Stomach smooth muscle (tissue), 2 donors: Measurements from ENCODE around the gene PBX1.

Experiments used
- H3K27ac ChIP-seq: one replicate; pipeline ENCODE4 v1.7.0; 2013; ENCODE audit warnings: mild to moderate bottlenecking, low read length, inconsistent platforms
- H3K27me3 ChIP-seq, 2 donors: one replicate each; pipeline ENCODE4 v1.7.0; 2013; ENCODE audit warnings: low read length in 2 of 2; ENCODE audit not compliant: insufficient read depth in 2 of 2, control insufficient read depth in 1 of 2
- H3K36me3 ChIP-seq, 2 donors: one replicate each; pipeline ENCODE4 v1.7.0; 2013; ENCODE audit warnings: low read length in 2 of 2; ENCODE audit not compliant: control insufficient read depth in 2 of 2, insufficient read depth in 2 of 2
- H3K4me1 ChIP-seq: one replicate; pipeline ENCODE4 v1.7.0; 2013; ENCODE audit warnings: low read length; ENCODE audit not compliant: control insufficient read depth, insufficient read depth
- H3K4me3 ChIP-seq, 2 donors: one replicate each; pipeline ENCODE4 v1.7.0; 2013; ENCODE audit warnings: low read length in 2 of 2
- H3K9ac ChIP-seq, 2 donors: one replicate each; pipeline ENCODE4 v1.7.0; 2013; ENCODE audit warnings: low read length in 2 of 2, mild to moderate bottlenecking in 1 of 2
- H3K9me3 ChIP-seq, 2 donors: one replicate each; pipeline ENCODE4 v1.7.0; 2013; ENCODE audit warnings: low read length in 2 of 2; ENCODE audit not compliant: control insufficient read depth in 2 of 2
- donor health status: healthy.
- donor health status: Pancreatic carcinoma.

The PBX1 gene

DNA sequence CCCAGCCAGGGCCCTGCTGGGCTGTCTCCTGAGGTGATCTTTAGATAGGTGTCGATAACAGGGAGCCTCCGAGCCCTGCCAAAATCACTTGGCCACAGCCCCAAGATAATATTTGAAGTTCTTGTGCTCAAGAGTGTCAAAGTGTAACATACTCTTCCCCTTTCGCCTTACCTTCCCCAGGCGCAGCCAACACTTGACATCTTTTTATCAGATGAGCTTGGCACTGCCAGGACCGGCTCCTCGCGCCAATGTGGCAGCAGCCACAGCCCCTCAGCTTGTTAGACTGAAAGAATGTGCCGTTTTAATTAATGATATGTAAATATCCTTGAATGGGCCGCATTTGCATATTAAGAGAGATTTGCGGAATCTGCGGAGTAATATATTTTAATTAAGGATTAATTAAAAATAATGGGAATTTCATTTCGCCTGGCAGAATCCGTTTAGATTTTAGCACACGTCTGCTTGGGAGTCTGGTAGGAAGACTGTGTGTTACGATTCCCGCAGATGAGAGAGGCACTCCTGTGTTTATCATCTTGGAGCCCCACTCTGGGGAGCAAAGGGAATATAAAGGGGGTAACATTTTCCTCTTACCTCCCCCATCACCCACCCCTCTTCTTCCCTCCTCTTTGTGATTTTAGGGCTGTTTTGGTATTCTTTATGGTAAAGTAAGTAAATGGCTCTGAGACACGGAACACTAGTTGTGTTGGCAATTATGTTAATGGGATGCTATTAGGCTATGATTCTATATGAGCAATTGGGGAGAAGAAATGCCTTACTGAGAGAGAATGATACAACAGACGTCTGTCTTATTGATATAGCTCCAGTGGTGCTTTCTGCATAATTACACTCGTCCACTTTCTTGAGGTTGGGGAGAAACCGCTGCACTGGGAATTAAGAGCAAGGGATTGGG is 109.8 kb downstream of the PBX1 start:
- H3K9me3 ChIP-seq, result no peaks in the 10 kb centered on the region
- no peaks in the 10 kb centered on the region for H3K27me3 ChIP-seq
- no peak overlapping the region for H3K4me3 ChIP-seq
- H3K9ac ChIP-seq, result no peak overlapping the region
- no peak overlapping the region for H3K27ac ChIP-seq
- no peaks in the 10 kb centered on the region for H3K36me3 ChIP-seq
- peaks cover 25% of the 10 kb centered on the region for H3K4me1 ChIP-seq

DNA sequence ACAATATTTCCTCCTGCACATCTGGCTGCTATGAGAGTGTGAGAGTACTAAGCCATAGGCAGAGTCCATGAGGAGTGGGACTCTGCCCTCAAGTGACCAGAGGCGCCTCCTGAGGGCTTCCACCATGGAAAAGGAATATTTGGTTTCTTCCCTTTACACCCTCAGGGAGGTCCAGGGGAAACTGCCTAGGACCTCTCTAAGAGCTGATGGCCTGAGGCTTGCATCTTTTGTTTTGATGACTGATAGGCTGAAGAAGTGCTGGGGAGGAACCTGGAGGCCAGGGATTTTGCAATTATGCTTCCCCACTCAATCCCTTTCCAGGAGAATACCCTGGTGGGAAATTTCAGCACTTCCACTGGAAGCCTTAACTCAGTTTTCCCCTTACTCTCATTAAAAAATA is 111.0 kb downstream of the PBX1 start:
- H3K9me3 ChIP-seq, result no peaks in the 10 kb centered on the region
- no peak overlapping the region for H3K27ac ChIP-seq

GRCh38 chr1:164670786-164671185 is 111.8 kb downstream of the PBX1 start:
- H3K4me3 ChIP-seq, result no peak overlapping the region
- no peak overlapping the region for H3K9ac ChIP-seq
- no peaks in the 10 kb centered on the region for H3K36me3 ChIP-seq
- H3K4me1 ChIP-seq, result peaks cover 36% of the 10 kb centered on the region
- H3K27me3 ChIP-seq, result no peaks in the 10 kb centered on the region
- H3K9me3 ChIP-seq, result no peaks in the 10 kb centered on the region
- H3K27ac ChIP-seq, result no peak overlapping the region

More for the DNA sequence above, 111.0 kb downstream of the PBX1 start:
- H3K4me1 ChIP-seq, result peaks cover 34% of the 10 kb centered on the region
- H3K9ac ChIP-seq, result no peak overlapping the region
- H3K27me3 ChIP-seq, result no peaks in the 10 kb centered on the region
- no peaks in the 10 kb centered on the region for H3K36me3 ChIP-seq
- H3K4me3 ChIP-seq, result no peak overlapping the region

- Histone ChIP-seq H3K36me3 (no peaks in the 10 kb centered on the region), H3K4me1 (peaks cover 38% of the 10 kb centered on the region), H3K9ac (no peak overlapping the region), H3K27me3 (no peaks in the 10 kb centered on the region), H3K27ac (no peak overlapping the region), H3K4me3 (no peak overlapping the region), H3K9me3 (no peaks in the 10 kb centered on the region)
Observed at GRCh38 chr1:164671323-164671965, 112.5 kb downstream of the PBX1 start.

DNA sequence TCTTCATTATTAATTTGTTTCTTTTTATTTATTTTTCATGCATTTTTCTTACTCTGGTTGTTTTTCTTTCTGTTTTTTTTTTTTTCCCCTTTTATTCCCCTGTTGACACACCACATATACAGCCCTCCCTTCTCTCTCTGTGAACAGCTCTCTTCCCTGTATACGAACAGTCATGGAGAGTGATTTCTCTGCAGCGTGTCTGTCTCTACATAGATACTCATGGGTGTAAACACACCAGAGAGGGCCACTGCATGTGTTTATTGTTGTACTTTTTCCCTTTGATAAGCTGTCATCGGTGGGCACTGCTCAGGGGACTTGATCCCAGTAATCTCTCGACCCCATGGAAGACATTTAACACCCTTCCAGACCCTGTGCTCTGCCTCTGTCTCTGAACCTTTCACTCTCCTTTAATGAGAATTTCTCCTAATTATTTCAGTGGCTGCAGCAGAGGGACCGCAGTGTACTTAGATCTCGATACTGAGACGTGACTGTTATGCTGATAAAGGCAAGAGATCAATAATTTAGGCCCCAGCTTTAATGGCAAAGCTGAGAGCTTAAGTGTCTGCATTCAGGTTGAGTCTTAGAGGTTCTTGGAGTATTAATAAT is 113.1 kb downstream of the PBX1 start:
- Histone ChIP-seq H3K27me3 (no peaks in the 10 kb centered on the region), H3K9ac (no peak overlapping the region), H3K36me3 (no peaks in the 10 kb centered on the region), H3K27ac (no peak overlapping the region), H3K9me3 (no peaks in the 10 kb centered on the region), H3K4me1 (peaks cover 38% of the 10 kb centered on the region), H3K4me3 (peak overlapping the region in 1 of 2 donors; percentile 15)

DNA sequence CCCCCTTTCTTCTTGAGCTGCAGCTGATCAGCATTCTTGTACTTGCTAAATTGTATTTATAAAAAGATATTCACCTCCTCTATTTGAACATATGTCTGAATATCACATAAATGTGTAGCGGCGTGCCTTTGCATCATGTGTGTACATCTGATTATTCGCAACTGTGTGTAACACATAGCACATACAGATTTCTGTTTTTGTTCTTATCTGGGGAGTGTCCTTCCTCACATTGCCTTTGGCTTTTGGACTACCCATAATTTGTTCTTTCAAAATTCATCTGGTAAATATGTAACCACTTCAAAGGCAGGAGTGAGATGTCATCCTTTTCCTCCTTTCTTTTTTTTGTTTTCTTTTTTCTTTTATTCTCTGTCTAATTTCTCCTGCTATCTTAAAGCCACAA is 113.6 kb downstream of the PBX1 start:
- Histone ChIP-seq H3K9ac (no peak overlapping the region), H3K36me3 (no peaks in the 10 kb centered on the region), H3K27me3 (no peaks in the 10 kb centered on the region), H3K4me3 (no peak overlapping the region), H3K27ac (no peak overlapping the region), H3K9me3 (no peaks in the 10 kb centered on the region), H3K4me1 (peaks cover 38% of the 10 kb centered on the region)

GRCh38 chr1:164673584-164674214 is 114.7 kb downstream of the PBX1 start:
- Histone ChIP-seq H3K27me3 (no peaks in the 10 kb centered on the region), H3K4me3 (no peak overlapping the region), H3K9ac (no peak overlapping the region), H3K4me1 (peaks cover 38% of the 10 kb centered on the region), H3K27ac (peak overlapping the region; percentile 11), H3K9me3 (no peaks in the 10 kb centered on the region), H3K36me3 (peaks cover 0 to 2% of the 10 kb centered on the region in 2 donors)

- no peaks in the 10 kb centered on the region for H3K9me3 ChIP-seq
- H3K27me3 ChIP-seq, result no peaks in the 10 kb centered on the region
- no peak overlapping the region for H3K4me3 ChIP-seq
- H3K4me1 ChIP-seq, result peaks cover 32% of the 10 kb centered on the region
- peaks cover 0 to 6% of the 10 kb centered on the region in 2 donors for H3K36me3 ChIP-seq
- no peak overlapping the region for H3K27ac ChIP-seq
- no peak overlapping the region for H3K9ac ChIP-seq
Observed at GRCh38 chr1:164675342-164675904, 116.4 kb downstream of the PBX1 start.

DNA sequence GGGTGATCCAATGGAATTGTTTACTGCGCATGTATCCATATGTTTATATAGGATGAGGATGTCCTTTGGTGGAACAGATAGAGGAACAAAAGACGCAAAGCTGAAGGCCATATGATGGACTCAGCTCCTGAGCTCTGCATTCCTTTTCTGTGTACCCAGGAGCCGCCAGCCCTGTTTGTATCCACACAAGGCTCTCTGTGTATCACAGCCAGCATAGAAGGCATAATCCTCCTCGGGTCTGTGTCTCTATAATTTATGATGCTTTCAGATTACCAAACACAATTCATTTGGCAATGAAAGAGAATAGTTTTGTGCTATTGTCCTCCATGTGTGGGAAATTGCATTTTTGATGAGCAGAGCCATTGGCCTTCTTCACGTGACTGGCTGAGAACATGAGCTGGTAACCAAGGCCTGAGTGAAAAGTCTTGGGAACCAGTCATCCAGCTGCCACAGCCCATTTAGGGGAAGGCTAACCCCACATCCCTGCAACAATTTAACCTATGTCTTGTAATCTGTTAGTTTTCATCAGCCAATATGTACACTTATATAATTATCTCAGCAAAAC is 119.2 kb downstream of the PBX1 start:
- H3K9me3 ChIP-seq, result no peaks in the 10 kb centered on the region
- peaks cover 15% of the 10 kb centered on the region for H3K4me1 ChIP-seq
- H3K36me3 ChIP-seq, result peaks cover 0 to 10% of the 10 kb centered on the region in 2 donors
- no peak overlapping the region for H3K27ac ChIP-seq
- no peaks in the 10 kb centered on the region for H3K27me3 ChIP-seq
- H3K9ac ChIP-seq, result no peak overlapping the region
- H3K4me3 ChIP-seq, result no peak overlapping the region

GRCh38 chr1:164682570-164682969 is 123.6 kb downstream of the PBX1 start:
- Histone ChIP-seq H3K4me3 (no peak overlapping the region), H3K9me3 (no peaks in the 10 kb centered on the region), H3K36me3 (peaks cover 0 to 10% of the 10 kb centered on the region in 2 donors), H3K27ac (no peak overlapping the region), H3K27me3 (no peaks in the 10 kb centered on the region), H3K9ac (no peak overlapping the region), H3K4me1 (no peaks in the 10 kb centered on the region)
